Vagina (tissue), 2 donors: ENCODE results near the gene ALKBH8.

Experiments
- POLR2A ChIP-seq, 2 donors: fragments of 450-650 bp; IDR thresholded peaks; one replicate each; pipeline ENCODE4 v1.6.1; 2017; ENCODE audit warnings: antibody characterized with exemption in 2 of 2, mild to moderate bottlenecking in 2 of 2, moderate library complexity in 2 of 2
- TF ChIP-seq, protein P1 (sequence below), 3 experiments: fragments of 450-650 bp in 2 of 3; fragments of 200-600 bp in 1 of 3; sonication (generic) in 1 of 3; IDR thresholded peaks; one replicate each; pipeline ENCODE4 v1.5.1; 2017 to 2019; ENCODE audit warnings: antibody characterized with exemption in 3 of 3, mild to moderate bottlenecking in 2 of 3, moderate library complexity in 2 of 3

DNA sequence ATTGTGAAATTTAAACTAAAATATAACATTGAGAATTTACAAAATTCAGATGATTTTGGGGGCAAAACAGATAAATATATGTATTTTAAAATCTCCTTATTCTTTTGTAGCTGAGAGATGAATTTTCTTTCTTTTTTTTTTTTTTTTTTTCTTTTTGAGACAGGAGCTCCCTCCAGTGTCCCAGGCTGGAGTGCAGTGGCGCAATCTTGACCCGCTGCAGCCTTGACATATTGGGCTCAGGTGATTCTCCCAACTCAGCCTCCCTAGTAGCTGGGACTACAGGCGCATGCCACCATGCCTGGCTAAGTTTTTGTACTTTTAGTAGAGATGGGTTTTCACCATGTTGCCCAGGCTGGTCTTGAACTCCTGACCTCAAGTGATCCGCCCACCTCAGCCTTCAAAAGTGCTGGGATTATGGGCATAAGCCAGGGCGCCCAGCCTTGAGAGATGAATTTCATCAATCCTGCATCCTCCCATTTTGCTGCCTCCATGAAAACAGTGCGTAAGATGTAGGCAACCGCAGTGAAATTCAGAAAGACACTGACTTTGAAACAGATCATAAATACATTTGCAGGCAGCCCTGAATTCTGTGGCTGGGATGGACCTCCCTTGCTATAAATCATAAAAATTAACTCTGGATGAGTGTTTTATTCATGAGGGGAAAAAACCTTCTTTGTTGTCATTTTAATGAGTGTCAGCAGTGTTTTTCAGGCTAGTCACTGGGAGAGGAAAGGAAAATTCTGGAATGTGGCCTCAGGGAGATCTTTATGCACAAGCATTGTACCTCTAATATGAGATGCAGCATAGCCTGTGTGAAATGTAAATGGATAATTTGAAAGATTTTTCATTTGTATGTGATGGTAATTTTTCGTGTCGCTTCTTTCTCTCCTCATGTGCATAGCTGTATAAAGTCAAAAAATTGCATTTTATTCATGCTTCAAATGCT, 39.8 kb upstream of the ALKBH8 start:
- TF ChIP-seq, protein P1, sequence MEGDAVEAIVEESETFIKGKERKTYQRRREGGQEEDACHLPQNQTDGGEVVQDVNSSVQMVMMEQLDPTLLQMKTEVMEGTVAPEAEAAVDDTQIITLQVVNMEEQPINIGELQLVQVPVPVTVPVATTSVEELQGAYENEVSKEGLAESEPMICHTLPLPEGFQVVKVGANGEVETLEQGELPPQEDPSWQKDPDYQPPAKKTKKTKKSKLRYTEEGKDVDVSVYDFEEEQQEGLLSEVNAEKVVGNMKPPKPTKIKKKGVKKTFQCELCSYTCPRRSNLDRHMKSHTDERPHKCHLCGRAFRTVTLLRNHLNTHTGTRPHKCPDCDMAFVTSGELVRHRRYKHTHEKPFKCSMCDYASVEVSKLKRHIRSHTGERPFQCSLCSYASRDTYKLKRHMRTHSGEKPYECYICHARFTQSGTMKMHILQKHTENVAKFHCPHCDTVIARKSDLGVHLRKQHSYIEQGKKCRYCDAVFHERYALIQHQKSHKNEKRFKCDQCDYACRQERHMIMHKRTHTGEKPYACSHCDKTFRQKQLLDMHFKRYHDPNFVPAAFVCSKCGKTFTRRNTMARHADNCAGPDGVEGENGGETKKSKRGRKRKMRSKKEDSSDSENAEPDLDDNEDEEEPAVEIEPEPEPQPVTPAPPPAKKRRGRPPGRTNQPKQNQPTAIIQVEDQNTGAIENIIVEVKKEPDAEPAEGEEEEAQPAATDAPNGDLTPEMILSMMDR (IDR thresholded peaks at IDR 0.05): no peak
- TF ChIP-seq POLR2A (IDR thresholded peaks at IDR 0.05): no peak
